GM21529 (cell line): ENCODE data around the gene USH2A.

ENCODE experiments used
- ATAC-seq: cut with Tn5 transposase; IDR thresholded peaks from one replicate; pipeline ENCODE4 v1.9.1; 2021; ENCODE audit not compliant: unreplicated experiment

USH2A gene

GRCh38 chr1:216285052-216285451 is 138.2 kb downstream of the USH2A start:
- no peak for ATAC-seq

DNA sequence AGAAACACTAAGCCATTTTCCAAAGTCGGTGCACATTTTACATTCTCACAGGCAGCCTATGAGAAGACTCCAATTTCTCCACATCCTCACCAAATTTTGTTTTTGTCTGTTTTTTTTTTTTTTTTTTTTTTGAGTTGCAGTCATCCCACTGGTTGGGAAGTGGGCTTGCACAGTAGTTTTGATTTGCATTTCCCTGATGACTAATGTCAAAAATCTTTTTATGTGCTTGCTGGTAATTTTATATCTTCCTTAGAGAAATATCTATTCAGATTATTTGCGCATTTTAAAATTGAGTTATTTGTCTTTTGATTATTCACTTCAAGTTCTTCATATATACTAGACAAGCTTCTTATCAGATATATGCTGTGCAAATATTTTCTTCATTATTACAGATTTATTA is 141.5 kb downstream of the USH2A start:
- no peak for ATAC-seq

DNA sequence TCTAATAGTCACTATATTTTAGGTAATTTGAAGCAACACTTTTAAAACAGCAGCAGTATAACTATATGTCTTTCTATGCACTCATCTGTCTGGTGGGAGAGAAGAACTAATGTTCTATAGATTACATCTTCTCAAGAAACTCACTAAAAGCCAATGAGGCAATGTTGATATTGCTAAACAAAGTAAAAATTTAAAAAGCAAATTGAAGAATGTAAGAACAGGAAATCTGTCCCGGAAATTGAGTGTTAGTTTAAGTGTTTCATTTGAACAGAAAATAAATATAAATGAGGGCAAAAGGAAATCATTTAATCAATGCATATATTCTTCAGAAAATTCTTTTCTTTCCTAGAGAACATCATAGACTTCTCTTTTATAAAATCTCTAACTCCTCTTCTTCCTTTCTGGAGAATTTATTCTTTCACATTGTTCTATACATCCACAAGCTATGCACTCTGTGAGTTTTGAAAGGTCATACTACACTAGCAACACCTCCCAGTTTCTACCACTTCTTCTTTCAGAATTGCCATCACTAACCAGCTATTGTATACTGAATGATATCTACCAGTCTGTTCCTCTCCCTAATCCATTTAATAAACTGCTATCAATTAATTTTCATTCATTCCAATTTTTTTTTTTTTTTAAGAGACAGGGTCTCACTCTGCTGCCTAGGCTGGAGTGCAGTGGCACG is 153.0 kb downstream of the USH2A start:
- no peak for ATAC-seq

- ATAC-seq, result no peak
Observed at GRCh38 chr1:216261631-216262030, 161.6 kb downstream of the USH2A start.

GRCh38 chr1:216258856-216259255 is 164.4 kb downstream of the USH2A start:
- no peak for ATAC-seq

DNA sequence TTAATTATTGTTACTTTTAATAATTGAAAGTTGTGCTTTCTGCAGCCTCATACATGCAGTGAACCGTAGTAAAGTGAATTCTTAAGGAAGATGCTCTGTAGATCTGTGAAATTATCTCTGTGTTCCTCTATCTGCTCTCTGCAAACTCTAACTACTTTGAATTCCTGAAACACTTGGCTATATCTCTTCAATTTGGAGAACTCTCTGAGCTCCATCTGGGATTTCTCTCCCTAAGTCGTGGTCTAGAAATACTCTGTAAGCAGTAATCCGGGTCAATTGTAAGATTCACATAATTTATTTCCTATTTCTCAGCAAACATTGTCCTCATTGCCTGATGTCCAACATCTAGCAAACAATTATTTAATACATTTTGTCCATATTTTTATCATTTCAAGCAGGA is 164.9 kb downstream of the USH2A start:
- ATAC-seq, result no peak

- ATAC-seq, result no peak
Observed at GRCh38 chr1:216250861-216251260, 172.4 kb downstream of the USH2A start.

GRCh38 chr1:216248628-216249027 is 174.6 kb downstream of the USH2A start:
- no peak for ATAC-seq

DNA sequence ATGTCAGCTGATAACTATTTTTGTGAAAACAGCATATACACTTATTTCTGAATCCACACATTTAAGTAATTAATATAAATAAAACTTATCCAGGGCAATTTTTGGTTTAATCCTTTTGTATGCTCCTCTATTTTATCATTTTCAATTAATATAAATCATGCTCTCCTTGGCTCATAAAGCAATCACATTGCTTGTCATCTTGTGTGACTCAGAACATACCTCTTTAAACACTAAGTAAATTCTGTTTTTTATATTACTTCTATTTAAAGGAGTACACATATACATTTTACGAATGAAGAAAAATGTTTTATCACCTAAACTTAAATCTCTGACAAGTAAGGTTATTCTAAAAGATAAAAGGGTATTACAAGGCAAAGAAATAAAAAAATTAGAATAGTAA is 175.3 kb downstream of the USH2A start:
- ATAC-seq, result no peak

GRCh38 chr1:216246577-216247203 is 176.6 kb downstream of the USH2A start:
- no peak for ATAC-seq

GRCh38 chr1:216238844-216239243 is 184.4 kb downstream of the USH2A start:
- no peak for ATAC-seq

DNA sequence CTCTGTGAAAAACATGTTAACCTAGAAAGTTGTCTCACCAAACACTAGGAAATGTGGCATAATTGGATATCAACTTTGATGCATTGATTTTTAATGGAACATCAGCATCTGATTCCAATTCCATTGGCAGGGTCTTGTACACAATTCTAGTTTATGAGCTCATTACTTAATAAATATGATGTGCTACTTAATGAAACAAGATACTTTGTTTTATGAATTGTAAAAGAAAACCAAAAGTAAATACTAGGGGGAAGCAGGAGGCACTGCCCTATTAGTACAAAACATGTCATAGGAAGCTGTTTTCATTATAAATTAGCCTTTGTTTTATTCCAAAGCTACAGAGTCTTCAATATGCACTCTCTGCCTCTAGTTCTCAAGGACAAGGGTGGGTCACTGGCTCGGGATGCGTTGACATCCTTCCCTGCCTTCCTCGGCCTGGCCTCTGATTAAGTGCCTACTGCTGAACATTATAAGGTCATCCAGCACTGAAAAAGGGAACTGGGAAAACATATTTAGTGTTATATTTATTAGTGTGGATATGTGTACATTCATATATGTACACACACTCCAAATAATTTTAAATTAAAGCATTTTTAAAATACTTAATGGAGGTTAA is 185.2 kb downstream of the USH2A start:
- no peak for ATAC-seq

- ATAC-seq, result no peak
Observed at GRCh38 chr1:216224233-216224632, 199.0 kb downstream of the USH2A start.

- no peak for ATAC-seq
Observed at GRCh38 chr1:216223486-216223885, 199.8 kb downstream of the USH2A start.

GRCh38 chr1:216222288-216222687 is 201.0 kb downstream of the USH2A start:
- ATAC-seq, result no peak

DNA sequence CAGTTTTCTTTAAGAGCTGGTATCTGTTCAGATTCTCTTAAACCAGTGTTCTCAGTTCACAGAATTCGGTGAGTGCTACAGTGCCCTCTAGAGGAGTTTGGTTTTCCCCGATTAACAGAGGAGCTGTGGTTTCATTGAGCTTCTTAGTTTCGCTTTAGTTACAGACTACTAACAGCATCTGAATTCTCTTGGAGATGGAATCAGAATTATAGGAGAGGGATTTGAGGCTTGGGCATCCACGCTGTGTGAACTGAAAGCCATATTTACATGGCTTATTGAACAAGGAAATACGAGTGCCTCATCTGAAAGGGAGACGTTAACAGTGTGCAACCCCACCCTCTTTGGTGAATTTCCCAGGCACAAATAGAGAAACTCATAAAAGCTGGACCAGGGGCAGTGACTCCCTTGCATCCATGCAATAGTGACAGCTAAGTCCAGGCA is 202.0 kb downstream of the USH2A start:
- peak; percentile 100 for ATAC-seq

DNA sequence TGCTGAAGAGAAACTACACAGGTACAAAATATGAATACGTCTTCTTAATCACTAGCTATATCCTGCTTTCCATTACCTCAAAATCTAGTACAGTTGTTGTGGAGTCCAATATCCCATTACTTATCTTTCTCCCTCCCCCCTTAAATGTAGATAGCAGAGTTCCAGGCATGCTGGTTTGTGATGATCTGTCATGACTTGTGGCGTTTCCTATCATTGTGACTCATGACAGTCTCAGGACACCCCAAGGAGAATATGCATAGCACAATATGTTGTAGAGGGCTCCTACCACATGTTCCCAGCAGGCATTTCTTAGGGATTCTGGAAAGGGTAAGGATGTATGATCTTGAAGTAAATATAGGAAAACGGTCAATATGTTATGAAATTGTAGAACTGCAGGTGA is 206.9 kb downstream of the USH2A start:
- no peak for ATAC-seq

- no peak for ATAC-seq
Observed at GRCh38 chr1:216215169-216215568, 208.1 kb downstream of the USH2A start.

DNA sequence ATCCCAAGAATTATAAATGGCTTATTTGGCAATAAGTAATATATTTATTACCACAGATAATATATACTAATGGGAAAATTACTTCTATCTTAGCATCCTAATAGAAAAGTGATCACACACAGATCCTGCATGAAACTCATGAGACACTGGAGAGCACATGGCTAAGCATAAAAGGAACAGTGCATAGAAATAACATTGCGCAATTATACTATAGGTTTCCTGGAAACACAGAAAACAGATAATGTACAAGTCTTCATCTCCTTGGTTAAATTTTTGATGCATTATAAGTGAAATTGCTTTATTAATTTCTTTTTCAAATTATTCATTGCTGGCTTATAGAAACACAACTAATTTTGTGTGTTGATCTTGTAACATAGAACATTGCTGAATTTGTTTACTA is 210.4 kb downstream of the USH2A start:
- no peak for ATAC-seq

DNA sequence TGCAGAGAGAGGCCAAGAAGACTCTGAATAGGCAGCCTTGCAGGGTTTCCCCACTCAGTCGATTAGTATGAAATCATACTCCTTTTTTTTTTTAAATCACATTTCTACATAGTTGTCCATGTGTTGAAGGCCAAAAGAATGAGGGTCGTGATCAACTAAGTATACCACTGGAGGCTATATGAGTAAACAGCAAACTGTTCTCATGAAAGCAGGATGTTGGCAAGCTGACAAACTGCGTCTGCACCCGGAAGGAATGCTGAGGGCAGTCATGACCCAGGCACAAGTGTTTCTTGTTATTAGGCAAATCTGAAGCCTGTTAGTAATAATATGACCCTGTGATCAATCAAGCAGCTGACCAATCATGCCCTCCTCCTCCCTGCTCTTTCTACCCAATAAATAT is 213.2 kb downstream of the USH2A start:
- no peak for ATAC-seq

- ATAC-seq, result no peak
Observed at GRCh38 chr1:216209125-216209524, 214.1 kb downstream of the USH2A start.

- no peak for ATAC-seq
Observed at GRCh38 chr1:216207154-216207553, 216.1 kb downstream of the USH2A start.
